NK-92 (cell line): ENCODE data around the gene ARX.

ENCODE experiments used
- DNase-seq: peaks from one replicate; lab custom pipeline; 2025; ENCODE audit not compliant: unreplicated experiment; lab: John Stamatoyannopoulos, UW

Gene ARX

GRCh38 chrX:25015486-25016360, at the start of gene ARX:
TSS of gene ARX (minus strand) at chrX:25015965. CDS start at chrX:25015737, 228 bp downstream.
- DNase-seq = no peak

GRCh38 chrX:25059273-25059672, 43.5 kb upstream of the ARX start:
- DNase-seq = no peak

- no peak for DNase-seq
Measured at GRCh38 chrX:25052798-25053534, 37.2 kb upstream of the ARX start.

GRCh38 chrX:25049971-25050370, 34.2 kb upstream of the ARX start:
- DNase-seq = no peak

GRCh38 chrX:25049357-25049756, 33.6 kb upstream of the ARX start:
- no peak for DNase-seq

- no peak for DNase-seq
Measured at GRCh38 chrX:25048178-25048577, 32.4 kb upstream of the ARX start.

GRCh38 chrX:25043192-25043591, 27.4 kb upstream of the ARX start:
- no peak for DNase-seq

- no peak for DNase-seq
Measured at GRCh38 chrX:25039036-25039435, 23.3 kb upstream of the ARX start.

- DNase-seq = no peak
Measured at GRCh38 chrX:25034889-25035288, 19.1 kb upstream of the ARX start.

GRCh38 chrX:25029288-25029825, 13.6 kb upstream of the ARX start:
- no peak for DNase-seq

GRCh38 chrX:25028726-25029125, 13.0 kb upstream of the ARX start:
- no peak for DNase-seq

- no peak for DNase-seq
Measured at GRCh38 chrX:25026576-25026975, 10.8 kb upstream of the ARX start.

- no peak for DNase-seq
Measured at GRCh38 chrX:25025615-25026014, 9.8 kb upstream of the ARX start.

- DNase-seq = no peak
Measured at GRCh38 chrX:25023908-25024307, 8.1 kb upstream of the ARX start.

- DNase-seq = no peak
Measured at GRCh38 chrX:25022499-25023325, 6.9 kb upstream of the ARX start.

GRCh38 chrX:25020905-25021449, 5.2 kb upstream of the ARX start:
- no peak for DNase-seq

- DNase-seq = no peak
Measured at GRCh38 chrX:25020391-25020904, 4.7 kb upstream of the ARX start.

- no peak for DNase-seq
Measured at GRCh38 chrX:25019707-25020390, 4.1 kb upstream of the ARX start.

GRCh38 chrX:25018682-25019081, 2.9 kb upstream of the ARX start:
- DNase-seq = no peak

- no peak for DNase-seq
Measured at GRCh38 chrX:25017667-25018247, 2.0 kb upstream of the ARX start.
